A172 (cell line): Measurements from ENCODE around the gene KLF4. TPM values are rescaled to one million over a fixed set of nuclear protein-coding genes. Genes with fewer than 3 reads are reported as not detected.

Experiments
- DNase-seq: peaks from one replicate; pipeline ENCODE4 v3.0.0-alpha.2; 2015; ENCODE audit warnings: low spot score
- total RNA-seq: library from RNA; depleted of rRNA; stranded (reverse); fragments of >200 nt; shearing (Covaris generic); gene quantifications from 2 replicates; pipeline ENCODE4 v1.2.3, GENCODE V29; 2014; rRNA removed

Gene KLF4
- total RNA-seq, 1 experiment from 2014 or later = 5.4 TPM

- no peak for DNase-seq
Measured at GRCh38 chr9:107455425-107456135, 34.0 kb downstream of the KLF4 start.

- DNase-seq = no peak
Measured at GRCh38 chr9:107453479-107453878, 36.1 kb downstream of the KLF4 start.

GRCh38 chr9:107447834-107448233 is 41.7 kb downstream of the KLF4 start:
- no peak for DNase-seq

GRCh38 chr9:107447081-107447480 is 42.5 kb downstream of the KLF4 start:
- DNase-seq = no peak

- no peak for DNase-seq
Measured at GRCh38 chr9:107446491-107446890, 43.1 kb downstream of the KLF4 start.

GRCh38 chr9:107443786-107444185 is 45.8 kb downstream of the KLF4 start:
- DNase-seq = no peak

- peak; percentile 72 for DNase-seq
Measured at GRCh38 chr9:107439991-107440456, 49.5 kb downstream of the KLF4 start.

- peak; percentile 49 for DNase-seq
Measured at GRCh38 chr9:107438211-107439031, 51.1 kb downstream of the KLF4 start.

GRCh38 chr9:107437716-107438115 is 51.9 kb downstream of the KLF4 start:
- no peak for DNase-seq

GRCh38 chr9:107435415-107435814 is 54.2 kb downstream of the KLF4 start:
- no peak for DNase-seq

Other genes starting within 250 kb of the KLF4 start
- 135 and 142 TPM in 2 replicates for gene RAD23B, start 206.5 kb downstream of the KLF4 start, total RNA-seq